ENCODE data around the gene GATB.

DNA sequence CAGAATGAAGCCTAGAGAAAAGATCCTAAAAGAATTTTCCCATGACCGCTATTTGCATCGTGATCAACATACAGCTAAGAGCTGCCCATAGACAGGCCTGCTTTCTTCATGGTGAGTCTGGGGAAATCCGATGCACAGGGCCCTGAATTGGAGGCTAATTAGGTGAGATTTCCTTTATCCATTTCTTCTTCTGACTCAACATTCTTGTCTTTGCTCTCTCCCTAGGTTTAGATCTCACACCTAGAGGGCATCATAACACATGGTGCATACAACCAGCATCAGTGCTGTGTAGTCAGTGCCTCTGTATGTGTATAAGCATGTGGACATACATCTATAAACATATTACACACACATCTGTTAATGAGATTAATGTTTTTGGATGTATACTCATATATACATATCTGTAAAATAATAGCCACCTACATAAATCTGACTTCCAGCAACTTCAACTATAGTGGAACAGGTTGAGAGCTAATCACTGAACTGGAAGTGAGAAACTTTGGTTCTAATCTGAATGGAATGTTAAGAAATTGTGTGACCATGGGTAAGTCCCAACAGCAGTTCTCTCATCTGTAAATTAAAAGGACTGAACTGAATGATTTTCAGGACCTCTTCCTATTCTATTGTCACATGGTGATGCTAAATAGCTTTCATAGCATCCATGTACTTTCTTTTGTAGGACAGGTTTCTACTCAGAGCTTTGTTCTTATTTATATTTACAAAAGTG is 17.5 kb downstream of the GATB start:
- TF ChIP-seq EZH2phosphoT487 (IDR thresholded peaks at IDR 0.05; ENCODE audit: insufficient read depth, low read depth) (no peak), EZH2 (IDR thresholded peaks at IDR 0.05; ENCODE audit: insufficient read depth, poor library complexity, severe bottlenecking) (no peak)

Measured in GM23248 (cell line).